Activated naive CD8-positive, alpha-beta T cell treated with anti-CD3 and anti-CD28 coated beads, Interleukin-2, amount 10 ng/mL, durations not matched to agents 7 days and 5 days (primary cell): ENCODE data around the gene MEN1. TPM values are rescaled to one million over a fixed set of nuclear protein-coding genes. Genes with fewer than 3 reads are reported as not detected.

ENCODE experiments used
- ATAC-seq: fragments of 150-1000 bp; cut with Tn5 transposase; one replicate; pipeline ENCODE4 v1.10.0; 2021; ENCODE audit warnings: low read depth, moderate library complexity
- POLR2A ChIA-PET: fragments of 350-600 bp; sonication (Branson Sonifier 250); formaldehyde crosslinking; loops from one replicate; lab custom pipeline; 2021; ENCODE audit warnings: antibody characterized with exemption; lab: Charles Lee
- DNase-seq: peaks from one replicate; pipeline ENCODE4 v3.0.0; 2021
- H3K27ac Mint-ChIP-seq: one replicate; pipeline ENCODE4 v1.8.0; 2022; ENCODE audit warnings: mild to moderate bottlenecking, mixed read lengths
- H3K27me3 Mint-ChIP-seq: one replicate; pipeline ENCODE4 v1.8.0; 2022; ENCODE audit warnings: mild to moderate bottlenecking, moderate library complexity, mixed read lengths
- H3K36me3 Mint-ChIP-seq: one replicate; pipeline ENCODE4 v1.8.0; 2021; ENCODE audit warnings: mild to moderate bottlenecking, mixed read lengths
- H3K4me1 Mint-ChIP-seq: one replicate; pipeline ENCODE4 v1.8.0; 2021; ENCODE audit warnings: mixed read lengths
- H3K4me3 Mint-ChIP-seq: one replicate; pipeline ENCODE4 v1.8.0; 2022; ENCODE audit warnings: mild to moderate bottlenecking, moderate library complexity, mixed read lengths
- H3K9me3 Mint-ChIP-seq: one replicate; pipeline ENCODE4 v1.8.0; 2021; ENCODE audit warnings: mixed read lengths
- total RNA-seq, 2 experiments: library from RNA; stranded (reverse); gene quantifications; one replicate each; pipeline ENCODE4 v1.2.3, GENCODE V29; 2021

Gene MEN1
- total RNA-seq, 2 experiments from 2014 or later, result 37.4 to 39.0 TPM

DNA sequence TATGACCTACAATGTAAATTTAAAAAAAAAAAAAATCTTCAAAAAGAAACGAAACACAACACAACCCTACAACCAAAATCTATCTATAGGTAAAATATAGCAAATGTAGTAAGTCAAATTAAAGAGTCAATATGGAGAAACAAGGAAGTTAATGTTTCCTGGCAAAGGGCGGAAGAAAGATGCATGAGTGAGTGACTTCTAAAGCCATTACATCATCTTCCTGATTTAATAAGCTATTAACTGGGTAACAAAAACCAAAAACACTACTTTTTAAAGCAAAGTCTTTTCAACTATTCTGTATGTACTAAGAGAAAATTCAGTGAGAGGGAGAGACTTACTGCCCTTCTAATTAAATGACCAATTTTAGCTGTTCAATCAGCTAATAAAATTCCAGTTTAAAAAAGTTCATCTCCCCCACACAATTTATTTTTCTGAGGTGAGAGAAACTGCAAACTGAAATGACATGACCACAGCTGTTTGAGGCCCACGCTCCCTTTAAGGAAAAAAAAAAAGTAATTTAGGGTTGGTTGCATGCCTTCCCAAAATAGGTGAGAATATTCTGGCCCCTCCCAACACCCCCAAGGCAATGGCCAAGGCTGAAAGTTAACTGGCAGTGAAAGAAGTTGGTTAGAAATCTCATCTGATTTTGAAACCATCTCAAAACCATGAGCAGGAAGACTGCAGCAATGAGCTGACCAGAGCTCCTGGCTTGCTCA is 37.9 kb downstream of the MEN1 start:
- peak overlapping the region; percentile 26 for H3K4me3 Mint-ChIP-seq
- peaks cover 76% of the 10 kb centered on the region for H3K36me3 Mint-ChIP-seq
- peak overlapping the region; percentile 79 for H3K27ac Mint-ChIP-seq
- no peak for DNase-seq
- no peaks in the 10 kb centered on the region for H3K27me3 Mint-ChIP-seq
- H3K4me1 Mint-ChIP-seq, result peaks cover 73% of the 10 kb centered on the region
- ATAC-seq, result no peak
- POLR2A ChIA-PET, result interaction anchor here (0.5 to 11.0 kb wide), 5 partner anchors 9 to 256 kb away, joined by 3 to 157 read pairs (median 5); partner anchors contain the start of genes MAP4K2, PYGM and RASGRP2
- no peaks in the 10 kb centered on the region for H3K9me3 Mint-ChIP-seq

GRCh38 chr11:64771861-64772260 is 38.5 kb downstream of the MEN1 start:
- ATAC-seq, result no peak
- POLR2A ChIA-PET, result interaction anchor here (0.5 to 11.0 kb wide), 4 partner anchors 8 to 256 kb away, joined by 3 to 157 read pairs (median 7); partner anchors contain the start of genes MAP4K2, PYGM and RASGRP2
- Mint-ChIP-seq H3K27ac (peak overlapping the region; percentile 79), H3K36me3 (peaks cover 70% of the 10 kb centered on the region), H3K9me3 (no peaks in the 10 kb centered on the region), H3K4me1 (peaks cover 70% of the 10 kb centered on the region), H3K4me3 (peak overlapping the region; percentile 26), H3K27me3 (no peaks in the 10 kb centered on the region)
- no peak for DNase-seq

DNA sequence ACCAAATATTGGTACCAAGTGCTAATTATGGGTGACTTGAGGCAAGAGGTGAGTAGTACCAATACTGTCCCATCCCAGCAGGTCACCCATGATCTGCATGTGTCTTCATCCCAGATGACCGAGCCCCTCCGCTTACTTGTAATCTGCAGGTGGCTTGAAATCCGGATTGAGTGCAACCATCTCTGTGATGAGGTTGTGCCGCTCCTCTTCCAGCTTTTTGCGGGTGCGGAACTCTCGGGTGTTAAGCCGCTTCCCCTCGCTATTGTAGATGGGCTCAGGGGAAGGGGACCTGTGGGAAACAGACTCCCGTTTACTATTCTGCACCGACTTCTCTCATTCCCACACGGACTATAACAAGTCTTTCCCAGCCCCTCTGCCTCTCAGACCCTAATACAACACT is 40.2 kb downstream of the MEN1 start:
- peaks cover 62% of the 10 kb centered on the region for H3K4me1 Mint-ChIP-seq
- H3K4me3 Mint-ChIP-seq, result no peak overlapping the region
- H3K27ac Mint-ChIP-seq, result no peak overlapping the region
- H3K9me3 Mint-ChIP-seq, result no peaks in the 10 kb centered on the region
- H3K27me3 Mint-ChIP-seq, result no peaks in the 10 kb centered on the region
- no peak for ATAC-seq
- peak; percentile 21 for DNase-seq
- POLR2A ChIA-PET, result interaction anchor here (11.0 to 14.2 kb wide), 2 partner anchors 7 to 25 kb away, joined by 157 to 278 read pairs; partner anchors contain the start of genes PYGM and RASGRP2
- H3K36me3 Mint-ChIP-seq, result peaks cover 62% of the 10 kb centered on the region

DNA sequence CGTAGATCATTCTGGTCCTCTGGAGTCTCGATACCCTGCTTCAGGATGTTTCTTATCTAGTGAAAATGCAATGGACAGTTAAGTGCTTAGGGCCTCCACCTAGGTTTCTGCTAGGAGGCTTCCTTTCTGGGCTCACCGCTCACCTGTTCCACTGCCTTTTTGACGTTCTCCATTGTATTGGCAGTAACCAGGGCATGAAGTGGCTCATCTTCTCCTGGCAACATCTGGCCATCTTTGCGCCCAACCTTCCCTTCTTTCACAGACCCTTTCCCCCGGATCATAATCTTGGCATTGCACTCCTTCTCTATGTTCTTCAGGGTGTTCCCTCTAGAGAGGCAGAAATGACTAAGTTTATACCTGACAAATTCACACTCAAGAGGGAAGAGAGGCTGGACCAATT is 41.1 kb downstream of the MEN1 start:
- H3K4me1 Mint-ChIP-seq, result peaks cover 65% of the 10 kb centered on the region
- H3K27ac Mint-ChIP-seq, result no peak overlapping the region
- H3K9me3 Mint-ChIP-seq, result no peaks in the 10 kb centered on the region
- no peak overlapping the region for H3K4me3 Mint-ChIP-seq
- POLR2A ChIA-PET, result interaction anchor here (11.0 to 14.2 kb wide), 2 partner anchors 6 to 24 kb away, joined by 157 to 278 read pairs; partner anchors contain the start of genes PYGM and RASGRP2
- DNase-seq, result no peak
- ATAC-seq, result no peak
- no peaks in the 10 kb centered on the region for H3K27me3 Mint-ChIP-seq
- peaks cover 61% of the 10 kb centered on the region for H3K36me3 Mint-ChIP-seq

DNA sequence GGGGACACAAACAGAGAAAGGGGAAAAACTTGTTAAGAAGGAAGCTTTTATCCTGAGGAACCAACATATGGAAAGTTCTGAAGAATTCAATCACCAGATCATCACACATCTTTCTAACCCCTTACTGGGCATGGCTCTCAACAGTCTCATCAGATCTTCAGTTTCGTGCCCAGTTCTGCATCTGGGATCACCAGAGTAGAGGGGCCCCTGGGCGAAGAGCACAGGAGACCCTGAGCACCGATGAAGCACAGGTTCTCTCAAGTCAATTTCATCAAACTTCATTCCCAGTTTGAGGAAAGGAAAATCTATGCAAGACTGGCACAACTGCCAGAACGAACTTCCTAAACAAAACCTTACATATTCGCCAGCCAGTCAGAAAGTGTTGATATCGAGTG is 42.1 kb downstream of the MEN1 start:
- no peak for DNase-seq
- no peaks in the 10 kb centered on the region for H3K27me3 Mint-ChIP-seq
- no peak overlapping the region for H3K4me3 Mint-ChIP-seq

GRCh38 chr11:64767344-64768299 is 42.7 kb downstream of the MEN1 start:
- Mint-ChIP-seq H3K4me1 (peaks cover 67% of the 10 kb centered on the region), H3K4me3 (peak overlapping the region; percentile 39), H3K9me3 (no peaks in the 10 kb centered on the region), H3K27ac (peak overlapping the region; percentile 70), H3K36me3 (peaks cover 56% of the 10 kb centered on the region), H3K27me3 (no peaks in the 10 kb centered on the region)
- POLR2A ChIA-PET, result interaction anchor here (10.4 to 14.2 kb wide), 2 partner anchors 7 to 23 kb away, joined by 157 to 278 read pairs; partner anchors contain the start of genes RASGRP2 and SF1
- ATAC-seq (peak; percentile 30), DNase-seq (peak; percentile 81)

More for the DNA sequence above, 42.1 kb downstream of the MEN1 start:
- POLR2A ChIA-PET, result interaction anchor here (10.4 to 14.2 kb wide), 2 partner anchors 7 to 23 kb away, joined by 157 to 278 read pairs; partner anchors contain the start of genes RASGRP2 and SF1
- H3K27ac Mint-ChIP-seq, result no peak overlapping the region
- no peaks in the 10 kb centered on the region for H3K9me3 Mint-ChIP-seq
- no peak for ATAC-seq
- peaks cover 67% of the 10 kb centered on the region for H3K4me1 Mint-ChIP-seq
- H3K36me3 Mint-ChIP-seq, result peaks cover 57% of the 10 kb centered on the region

- POLR2A ChIA-PET, result interaction anchor here (10.4 to 14.2 kb wide), 2 partner anchors 8 to 22 kb away, joined by 157 to 278 read pairs; partner anchors contain the start of genes RASGRP2 and SF1
- H3K4me1 Mint-ChIP-seq, result peaks cover 66% of the 10 kb centered on the region
- H3K9me3 Mint-ChIP-seq, result no peaks in the 10 kb centered on the region
- no peaks in the 10 kb centered on the region for H3K27me3 Mint-ChIP-seq
- DNase-seq, result peak; percentile 26
- H3K27ac Mint-ChIP-seq, result peak overlapping the region; percentile 19
- peaks cover 51% of the 10 kb centered on the region for H3K36me3 Mint-ChIP-seq
- H3K4me3 Mint-ChIP-seq, result peak overlapping the region; percentile 8
- no peak for ATAC-seq
Measured at GRCh38 chr11:64766881-64767280, 43.5 kb downstream of the MEN1 start.

DNA sequence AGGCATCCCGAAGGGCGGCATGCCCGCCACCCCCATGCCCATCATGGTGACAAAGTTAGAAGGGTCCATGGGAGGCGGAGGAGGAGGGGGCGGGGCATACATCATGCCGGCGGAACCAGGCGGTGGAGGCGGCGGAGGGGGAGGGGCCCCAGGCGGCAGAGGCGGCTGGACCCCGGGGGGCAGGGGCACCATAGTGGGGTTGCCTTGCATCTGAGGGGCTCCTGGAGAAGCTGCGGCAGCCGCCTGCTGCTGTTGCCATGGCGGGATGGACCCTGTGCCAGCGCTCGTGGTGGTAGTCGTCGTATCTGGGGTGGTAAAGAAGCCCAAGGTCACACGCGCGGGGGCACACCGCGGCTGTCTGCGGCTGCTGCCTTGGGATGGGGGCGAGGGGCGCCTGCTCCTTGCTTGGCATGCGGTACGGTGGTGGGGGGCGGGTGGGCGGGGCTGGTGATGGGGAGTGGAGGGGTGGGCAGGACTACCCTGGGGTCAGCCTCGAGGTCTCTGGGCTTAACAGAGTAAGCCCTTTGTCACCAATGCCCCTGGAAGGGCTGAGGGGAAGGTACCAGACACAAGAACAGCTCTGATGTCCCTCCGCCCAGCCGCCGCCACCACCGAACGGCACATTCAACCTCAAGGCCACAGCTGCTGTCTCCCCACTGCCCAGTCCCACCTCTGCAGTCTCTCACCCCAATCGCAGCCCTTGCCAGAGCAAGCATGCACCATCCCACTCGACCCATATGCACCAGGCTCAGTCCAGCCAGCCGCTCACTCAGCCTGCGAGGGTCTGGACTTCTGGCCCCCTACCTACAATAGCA is 44.3 kb downstream of the MEN1 start:
- Mint-ChIP-seq H3K4me3 (peak overlapping the region; percentile 80), H3K27me3 (no peaks in the 10 kb centered on the region), H3K27ac (peak overlapping the region; percentile 88), H3K4me1 (peaks cover 66% of the 10 kb centered on the region), H3K36me3 (peaks cover 51% of the 10 kb centered on the region), H3K9me3 (no peaks in the 10 kb centered on the region)
- DNase-seq (peak; percentile 32), ATAC-seq (no peak)
- POLR2A ChIA-PET, result interaction anchor here (0.6 to 14.2 kb wide), 4 partner anchors 9 to 444 kb away, joined by 3 to 278 read pairs (median 80); partner anchors contain the start of genes RASGRP2 and SF1

- POLR2A ChIA-PET, result interaction anchor here (1.9 to 14.2 kb wide), 3 partner anchors 10 to 20 kb away, joined by 4 to 278 read pairs (median 157); partner anchors contain the start of genes RASGRP2 and SF1
- peak overlapping the region; percentile 80 for H3K4me3 Mint-ChIP-seq
- H3K4me1 Mint-ChIP-seq, result peaks cover 70% of the 10 kb centered on the region
- peaks cover 48% of the 10 kb centered on the region for H3K36me3 Mint-ChIP-seq
- DNase-seq (peak; percentile 34), ATAC-seq (no peak)
- H3K9me3 Mint-ChIP-seq, result no peaks in the 10 kb centered on the region
- H3K27me3 Mint-ChIP-seq, result no peaks in the 10 kb centered on the region
- peak overlapping the region; percentile 88 for H3K27ac Mint-ChIP-seq
Measured at GRCh38 chr11:64765291-64765850, 45.0 kb downstream of the MEN1 start.

DNA sequence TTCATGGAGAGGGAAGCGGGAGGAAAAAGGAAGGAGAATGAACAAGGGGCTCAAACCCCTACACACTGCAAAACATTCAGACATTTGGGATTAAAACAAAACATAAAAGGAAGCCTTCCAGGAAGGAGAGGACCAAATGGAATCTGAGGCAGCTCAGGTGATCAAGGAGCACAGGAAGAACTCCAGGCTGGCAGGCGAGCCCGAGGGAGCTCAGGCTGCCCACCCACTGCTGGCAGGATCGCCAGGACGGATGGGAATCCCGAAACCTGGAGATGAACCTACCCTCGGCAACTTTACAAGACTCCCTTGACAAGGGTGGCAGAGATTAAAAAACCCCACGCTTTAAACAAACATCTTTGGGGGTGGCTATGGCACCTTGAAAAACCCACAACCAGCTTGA is 45.6 kb downstream of the MEN1 start:
- ATAC-seq, result no peak
- Mint-ChIP-seq H3K4me3 (peak overlapping the region; percentile 80), H3K36me3 (peaks cover 46% of the 10 kb centered on the region), H3K27me3 (no peaks in the 10 kb centered on the region), H3K27ac (peak overlapping the region; percentile 88), H3K9me3 (no peaks in the 10 kb centered on the region), H3K4me1 (peaks cover 73% of the 10 kb centered on the region)
- POLR2A ChIA-PET, result interaction anchor here (1.0 to 14.2 kb wide), 7 partner anchors 10 to 734 kb away, joined by 3 to 278 read pairs (median 4); partner anchors contain the start of genes MALAT1, RASGRP2 and SF1
- peak; percentile 32 for DNase-seq

DNA sequence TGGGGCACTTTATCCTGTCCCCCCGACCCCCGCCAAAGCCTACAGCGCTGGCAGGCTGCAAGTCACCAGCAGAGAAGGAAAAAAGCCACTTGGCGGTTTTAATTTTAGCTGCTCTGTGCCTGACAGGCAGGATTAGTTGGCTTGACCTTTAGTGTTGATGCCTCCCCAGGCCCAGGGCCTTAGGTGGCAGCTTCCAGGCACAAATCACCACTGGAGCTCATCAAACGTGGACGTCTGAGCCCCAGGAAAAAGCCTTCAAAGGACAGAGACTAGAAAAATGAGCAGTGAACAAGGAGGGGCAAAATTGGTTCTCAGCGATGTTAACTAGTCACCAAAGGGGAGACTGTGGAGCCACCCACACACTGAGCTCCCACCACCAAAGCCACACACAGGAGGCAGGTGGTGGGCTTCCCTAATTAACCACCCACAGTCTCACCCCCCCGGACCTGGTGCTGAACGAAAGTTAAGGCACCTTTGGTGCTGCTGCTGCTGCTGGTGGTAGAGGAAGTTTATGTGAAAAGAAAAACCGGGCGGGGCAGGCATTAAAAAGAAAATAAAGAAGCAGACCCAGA is 46.2 kb downstream of the MEN1 start:
- POLR2A ChIA-PET, result interaction anchor here (0.6 to 14.2 kb wide), 10 partner anchors 11 to 735 kb away, joined by 3 to 278 read pairs (median 4); partner anchors contain the start of genes MALAT1, RASGRP2 and SF1
- H3K4me3 Mint-ChIP-seq, result peak overlapping the region; percentile 80
- peaks cover 73% of the 10 kb centered on the region for H3K4me1 Mint-ChIP-seq
- DNase-seq, result peak; percentile 74
- peak overlapping the region; percentile 88 for H3K27ac Mint-ChIP-seq
- no peaks in the 10 kb centered on the region for H3K9me3 Mint-ChIP-seq
- H3K36me3 Mint-ChIP-seq, result peaks cover 41% of the 10 kb centered on the region
- H3K27me3 Mint-ChIP-seq, result no peaks in the 10 kb centered on the region
- peak; percentile 51 for ATAC-seq
